ENCODE data around the gene TK2.

Gene TK2

DNA sequence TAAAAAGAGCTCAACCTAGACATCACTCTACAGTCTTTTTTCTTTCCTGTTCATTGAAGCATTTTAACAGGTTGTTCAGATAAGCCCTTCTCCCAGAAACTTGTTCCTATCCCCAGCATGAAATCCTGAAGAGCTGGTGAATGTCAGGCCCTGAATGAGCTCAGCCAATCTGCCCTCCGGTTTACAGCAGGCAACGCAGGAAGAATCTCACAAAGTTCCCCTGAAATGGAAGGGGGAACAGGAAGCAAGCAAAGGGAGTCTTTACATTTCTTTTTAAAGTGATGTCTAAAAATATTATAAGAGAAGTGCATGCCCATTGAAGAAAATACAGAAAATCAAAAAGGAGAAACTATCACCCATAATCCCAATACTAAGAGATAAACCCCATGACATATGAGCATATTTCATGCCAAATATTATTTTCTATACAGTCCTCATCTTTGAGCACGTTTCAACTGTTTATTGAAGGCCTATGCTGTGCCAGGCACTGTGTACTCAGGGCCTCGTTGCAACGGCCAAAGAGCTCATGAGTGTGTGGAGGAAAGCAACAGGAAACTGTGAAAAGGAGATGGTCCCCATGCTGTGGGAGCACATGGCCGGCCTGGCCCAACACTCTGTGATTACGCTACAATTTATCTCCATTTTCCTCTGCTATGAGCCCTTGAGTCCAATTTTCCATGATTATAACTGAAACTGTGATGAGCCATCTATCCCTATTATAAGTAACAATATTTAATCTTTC is 5.7 kb downstream of the TK2 start:
- H3K4me1 ChIP-seq (ENCODE audit: insufficient read depth, low read length) = 0 out of 2 replicates have a peak, but pooled peaks cover 3% of the 10 kb centered on the region
- H3K9ac ChIP-seq (ENCODE audit: low read depth, low read length) = no peak overlapping the region
- no peaks in the 10 kb centered on the region for H3K9me3 ChIP-seq (ENCODE audit: control insufficient read depth, insufficient read depth, low read length)
- H3K36me3 ChIP-seq (ENCODE audit: insufficient read depth, low read length) = no peaks in the 10 kb centered on the region

DNA sequence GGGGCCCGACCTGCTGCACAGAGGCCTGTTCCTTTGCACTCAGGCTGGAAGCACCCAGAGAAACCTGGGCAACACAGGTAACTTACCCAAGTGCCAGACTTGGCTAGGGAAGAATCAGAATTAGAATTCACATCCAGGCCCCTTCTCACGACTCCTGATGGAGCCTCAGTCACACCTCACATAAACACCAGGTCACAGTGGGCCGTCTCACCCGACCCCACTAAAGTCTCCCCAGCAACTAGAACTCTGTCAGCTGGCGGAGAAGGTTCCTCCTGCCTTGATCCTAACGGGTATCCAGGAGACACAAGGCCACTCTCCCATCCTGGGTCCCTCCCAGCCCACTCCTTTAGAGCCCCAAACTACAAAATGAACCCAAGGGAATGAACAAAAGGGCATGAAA is 6.4 kb downstream of the TK2 start:
- Histone ChIP-seq H3K4me1 (ENCODE audit: insufficient read depth, low read length) (0 out of 2 replicates have a peak, but pooled peaks cover 3% of the 10 kb centered on the region), H3K36me3 (ENCODE audit: insufficient read depth, low read length) (no peaks in the 10 kb centered on the region), H3K9ac (ENCODE audit: low read depth, low read length) (no peak overlapping the region), H3K9me3 (ENCODE audit: control insufficient read depth, insufficient read depth, low read length) (no peaks in the 10 kb centered on the region)

DNA sequence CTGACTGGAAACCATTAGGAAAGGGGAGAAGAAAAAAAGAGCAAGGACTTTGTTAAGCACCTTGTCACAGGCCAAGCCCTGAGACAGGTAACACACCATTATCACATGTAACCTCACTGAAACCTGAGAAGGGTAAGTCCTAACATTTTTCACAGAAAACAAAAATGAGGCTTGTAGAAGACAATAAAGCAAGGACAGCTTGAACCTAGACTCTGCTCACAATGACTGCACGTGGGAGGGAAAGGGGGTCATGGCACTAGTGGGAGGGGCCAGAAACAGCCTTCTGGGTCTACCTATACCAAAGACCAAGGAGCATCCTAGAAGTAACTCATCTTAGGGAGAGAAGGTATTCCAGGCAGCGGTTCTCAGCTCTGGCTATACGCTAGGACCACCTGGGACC is 7.5 kb downstream of the TK2 start:
- Histone ChIP-seq H3K36me3 (ENCODE audit: insufficient read depth, low read length) (no peaks in the 10 kb centered on the region), H3K9ac (ENCODE audit: low read depth, low read length) (no peak overlapping the region), H3K9me3 (ENCODE audit: control insufficient read depth, insufficient read depth, low read length) (no peaks in the 10 kb centered on the region), H3K4me1 (ENCODE audit: insufficient read depth, low read length) (0 out of 2 replicates have a peak, but pooled peaks cover 3% of the 10 kb centered on the region)

DNA sequence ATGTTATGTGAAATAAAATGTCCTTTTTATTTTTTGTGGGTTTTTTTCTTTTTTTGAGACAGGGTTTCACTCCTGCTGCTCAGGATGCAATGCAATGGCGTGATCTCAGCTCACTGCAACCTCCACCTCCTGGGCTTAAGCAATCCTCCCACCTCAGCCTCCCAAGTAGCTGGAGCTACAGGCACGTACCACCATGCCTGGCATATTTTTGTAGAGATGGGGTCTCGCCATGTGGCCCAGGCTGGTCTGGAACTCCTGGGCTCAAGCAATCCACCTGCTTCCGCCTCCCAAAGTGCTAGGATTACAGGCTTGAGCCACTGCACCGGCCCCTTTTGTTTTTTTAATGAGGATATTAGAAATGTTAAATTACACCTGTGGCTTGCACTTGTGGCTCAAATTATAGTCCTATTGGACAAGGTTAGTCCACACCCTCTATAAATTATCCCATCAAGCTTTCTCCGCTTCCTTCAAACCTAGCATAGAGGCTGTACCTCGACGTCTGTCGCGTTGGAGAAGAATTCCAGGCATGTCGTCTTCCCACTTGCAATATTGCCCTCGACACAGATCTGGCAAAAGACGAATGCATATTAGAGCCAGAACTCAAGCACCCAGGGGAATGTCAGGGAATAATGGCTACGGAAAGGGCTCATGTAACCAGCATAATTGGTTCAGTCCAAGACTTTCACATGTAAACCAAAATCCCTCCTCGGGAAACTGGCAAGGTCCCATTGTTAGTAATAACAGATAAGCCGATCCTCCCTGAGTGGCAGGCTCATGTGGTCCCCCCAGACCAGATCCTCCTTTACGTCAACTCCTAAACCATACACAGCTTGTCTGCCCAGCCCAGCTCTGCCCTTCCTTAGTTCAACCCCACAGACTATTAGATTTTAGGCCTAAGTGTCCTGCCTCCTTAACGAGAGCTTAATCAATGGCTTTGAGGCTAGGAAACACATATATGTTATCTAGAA is 8.2 kb downstream of the TK2 start:
- Histone ChIP-seq H3K9me3 (ENCODE audit: control insufficient read depth, insufficient read depth, low read length) (no peaks in the 10 kb centered on the region), H3K4me1 (ENCODE audit: insufficient read depth, low read length) (0 out of 2 replicates have a peak, but pooled peaks cover 3% of the 10 kb centered on the region), H3K9ac (ENCODE audit: low read depth, low read length) (no peak overlapping the region), H3K36me3 (ENCODE audit: insufficient read depth, low read length) (no peaks in the 10 kb centered on the region)

DNA sequence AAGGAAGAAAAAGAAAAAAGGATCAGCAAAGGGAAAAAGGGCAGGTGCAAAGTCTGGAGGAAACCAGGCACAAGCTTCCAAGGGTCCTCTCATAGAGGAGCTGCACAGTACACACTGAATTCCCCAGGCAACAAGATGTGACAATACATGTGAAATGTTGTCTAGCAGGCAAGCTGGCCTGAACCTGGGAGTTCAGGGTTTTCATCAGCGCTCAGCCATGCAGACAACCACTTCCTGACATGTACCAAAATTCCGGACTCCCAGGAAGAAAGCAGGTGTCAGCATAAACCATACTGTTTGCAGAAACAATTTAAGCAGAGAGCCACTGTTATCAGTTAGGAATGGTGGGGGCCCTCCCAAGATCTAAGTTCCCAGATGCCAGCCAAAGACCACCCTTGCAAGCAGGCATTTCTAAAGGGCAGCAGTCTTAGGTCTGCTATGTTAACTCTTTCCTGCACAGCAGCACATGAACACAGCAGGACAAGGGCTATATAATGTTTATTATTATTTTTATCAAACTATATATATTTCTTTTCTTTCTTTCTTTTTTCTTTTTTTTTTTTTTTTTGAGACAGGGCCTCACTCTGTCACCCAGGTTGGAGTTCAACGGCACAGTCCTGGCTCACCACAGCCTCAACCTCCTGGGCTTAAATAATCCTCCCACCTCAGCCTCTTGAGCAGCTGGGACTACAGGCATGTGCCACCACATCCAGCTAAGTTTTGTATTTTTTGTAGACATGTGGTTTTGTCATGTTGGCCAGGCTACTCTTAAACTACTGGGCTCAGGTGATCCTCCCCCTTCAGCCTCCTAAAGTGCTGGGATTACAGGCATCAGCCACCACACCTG is 10.1 kb downstream of the TK2 start:
- Histone ChIP-seq H3K9me3 (ENCODE audit: control insufficient read depth, insufficient read depth, low read length) (no peaks in the 10 kb centered on the region), H3K9ac (ENCODE audit: low read depth, low read length) (no peak overlapping the region), H3K4me1 (ENCODE audit: insufficient read depth, low read length) (0 out of 2 replicates have a peak, but pooled peaks cover 3% of the 10 kb centered on the region), H3K36me3 (ENCODE audit: insufficient read depth, low read length) (no peaks in the 10 kb centered on the region)

DNA sequence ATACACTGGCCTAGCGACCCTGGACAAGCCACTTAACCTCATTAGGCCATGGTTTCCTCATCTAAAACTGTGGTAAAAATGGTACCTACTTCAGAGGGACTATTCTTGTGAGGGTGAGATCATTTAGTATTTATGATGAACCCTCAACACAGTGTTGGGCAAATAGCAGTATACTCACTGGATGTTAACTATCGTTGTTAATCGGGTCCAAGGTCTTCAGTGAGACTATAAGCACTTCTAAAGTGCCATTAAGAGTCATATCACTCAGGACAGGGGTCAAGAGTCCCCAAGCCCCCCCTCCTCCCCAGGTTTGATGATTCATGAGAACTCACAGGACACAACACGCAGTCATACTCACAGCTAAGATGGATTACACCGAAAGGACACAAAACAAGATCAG is 11.0 kb downstream of the TK2 start:
- no peak overlapping the region for H3K9ac ChIP-seq (ENCODE audit: low read depth, low read length)
- H3K9me3 ChIP-seq (ENCODE audit: control insufficient read depth, insufficient read depth, low read length) = no peaks in the 10 kb centered on the region
- H3K4me1 ChIP-seq (ENCODE audit: insufficient read depth, low read length) = 0 out of 2 replicates have a peak, but pooled peaks cover 3% of the 10 kb centered on the region
- no peaks in the 10 kb centered on the region for H3K36me3 ChIP-seq (ENCODE audit: insufficient read depth, low read length)

DNA sequence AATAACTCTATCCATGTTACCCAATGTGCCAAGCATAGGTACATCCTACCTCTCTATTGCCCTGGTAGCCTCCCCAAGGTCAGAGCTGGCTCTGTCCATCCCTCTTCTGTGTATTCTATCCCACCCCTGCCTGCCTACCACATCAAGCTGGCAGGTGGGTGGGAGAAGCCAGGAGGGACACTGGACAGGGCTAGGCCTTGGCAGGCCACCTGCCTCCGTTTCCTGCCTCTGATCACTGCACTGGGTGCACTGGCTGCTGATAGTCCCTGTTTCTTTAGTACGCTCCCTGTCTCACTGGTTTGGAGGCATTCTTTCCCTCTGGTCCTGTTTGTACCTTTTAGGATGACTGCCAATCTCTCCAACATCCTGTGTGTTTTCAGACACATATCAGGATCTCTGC is 12.7 kb downstream of the TK2 start:
- no peaks in the 10 kb centered on the region for H3K36me3 ChIP-seq (ENCODE audit: insufficient read depth, low read length)
- H3K9ac ChIP-seq (ENCODE audit: low read depth, low read length) = no peak overlapping the region
- 0 out of 2 replicates have a peak, but pooled peaks cover 3% of the 10 kb centered on the region for H3K4me1 ChIP-seq (ENCODE audit: insufficient read depth, low read length)
- no peaks in the 10 kb centered on the region for H3K9me3 ChIP-seq (ENCODE audit: control insufficient read depth, insufficient read depth, low read length)

DNA sequence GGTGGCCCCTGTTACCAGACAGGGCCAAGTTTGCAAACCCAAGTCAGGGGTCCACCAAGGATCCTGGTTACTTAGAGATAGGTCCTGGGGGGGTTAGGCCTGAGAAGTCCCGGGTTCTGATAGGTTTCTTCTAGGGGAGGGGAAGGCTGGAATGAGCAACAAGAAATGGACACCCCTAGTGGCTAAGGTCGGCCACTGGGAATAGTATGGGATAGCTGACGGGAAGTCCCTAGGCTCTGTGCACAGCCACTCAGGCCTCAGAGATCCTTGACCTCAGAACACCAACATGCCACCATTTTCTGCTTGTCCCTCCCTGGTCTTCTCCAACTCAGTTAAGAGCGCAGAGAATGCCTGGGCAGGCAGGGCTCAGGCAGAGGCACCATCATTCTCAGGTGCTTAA is 13.4 kb downstream of the TK2 start:
- no peaks in the 10 kb centered on the region for H3K36me3 ChIP-seq (ENCODE audit: insufficient read depth, low read length)
- no peak overlapping the region for H3K9ac ChIP-seq (ENCODE audit: low read depth, low read length)
- H3K9me3 ChIP-seq (ENCODE audit: control insufficient read depth, insufficient read depth, low read length) = no peaks in the 10 kb centered on the region
- no peaks in the 10 kb centered on the region for H3K4me1 ChIP-seq (ENCODE audit: insufficient read depth, low read length)

DNA sequence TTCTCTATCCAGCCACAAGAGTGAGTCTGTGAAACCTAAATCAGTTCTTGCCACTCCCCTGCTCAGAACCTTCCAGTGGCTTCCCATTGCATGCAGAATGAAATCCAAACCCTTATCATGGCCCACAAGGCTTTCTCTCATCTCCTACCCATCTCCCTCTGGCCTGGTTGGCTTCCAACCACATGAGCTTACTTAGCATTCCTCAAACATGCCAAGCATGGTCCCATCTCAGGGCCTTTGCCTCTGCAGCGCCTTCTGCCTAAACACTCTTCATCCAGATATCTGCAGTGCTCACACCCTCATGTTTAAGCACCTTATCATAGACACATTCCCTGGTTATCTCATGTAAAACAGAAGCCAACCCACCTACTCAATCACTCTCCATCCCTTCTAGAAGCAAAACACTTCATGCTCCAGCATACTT is 15.5 kb downstream of the TK2 start:
- no peak overlapping the region for H3K9ac ChIP-seq (ENCODE audit: low read depth, low read length)
- H3K4me1 ChIP-seq (ENCODE audit: insufficient read depth, low read length) = no peaks in the 10 kb centered on the region
- no peaks in the 10 kb centered on the region for H3K36me3 ChIP-seq (ENCODE audit: insufficient read depth, low read length)
- H3K9me3 ChIP-seq (ENCODE audit: control insufficient read depth, insufficient read depth, low read length) = no peaks in the 10 kb centered on the region

DNA sequence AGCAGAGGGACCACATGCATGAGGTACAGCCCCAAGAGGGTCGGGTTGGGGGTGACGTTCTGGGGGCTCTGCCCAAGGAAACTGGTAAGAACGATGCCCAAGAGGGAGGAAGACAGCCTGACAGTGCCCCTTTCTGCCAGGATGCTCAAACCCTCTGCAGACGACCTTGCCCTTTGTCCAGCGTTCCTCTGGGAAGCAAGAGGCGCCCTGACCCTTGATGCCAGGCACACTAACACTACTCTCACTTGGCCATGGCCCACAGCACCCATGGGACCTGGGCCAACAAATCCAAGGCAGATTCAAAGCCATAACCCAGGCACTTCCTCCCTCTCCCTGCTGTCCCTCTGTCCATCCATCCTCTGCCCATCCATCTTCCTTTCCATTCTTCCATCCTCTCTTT is 20.4 kb downstream of the TK2 start:
- no peaks in the 10 kb centered on the region for H3K36me3 ChIP-seq (ENCODE audit: insufficient read depth, low read length)
- H3K4me1 ChIP-seq (ENCODE audit: insufficient read depth, low read length) = no peaks in the 10 kb centered on the region
- H3K9ac ChIP-seq (ENCODE audit: low read depth, low read length) = no peak overlapping the region
- no peaks in the 10 kb centered on the region for H3K9me3 ChIP-seq (ENCODE audit: control insufficient read depth, insufficient read depth, low read length)

DNA sequence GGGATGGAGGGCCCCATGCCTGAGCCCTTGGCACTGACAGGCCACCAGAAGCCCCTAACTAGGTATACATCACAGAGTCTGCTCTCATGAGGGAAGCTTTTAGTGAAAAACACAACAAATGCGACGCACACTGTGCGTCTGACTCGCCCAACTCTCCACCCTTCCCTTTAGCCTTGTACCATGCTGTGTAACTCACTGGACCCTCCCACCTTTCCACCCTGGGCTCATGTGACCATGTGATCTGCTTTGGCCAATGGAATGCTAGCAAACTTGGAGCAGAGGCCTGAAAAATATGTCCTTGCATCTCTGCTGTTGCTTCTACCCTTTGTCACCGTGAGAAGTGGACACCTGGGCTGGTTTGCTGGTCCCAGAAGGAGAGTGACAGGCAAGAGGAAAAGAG is 21.6 kb downstream of the TK2 start:
- Histone ChIP-seq H3K9ac (ENCODE audit: low read depth, low read length) (no peak overlapping the region), H3K4me1 (ENCODE audit: insufficient read depth, low read length) (no peaks in the 10 kb centered on the region), H3K36me3 (ENCODE audit: insufficient read depth, low read length) (no peaks in the 10 kb centered on the region), H3K9me3 (ENCODE audit: control insufficient read depth, insufficient read depth, low read length) (no peaks in the 10 kb centered on the region)

DNA sequence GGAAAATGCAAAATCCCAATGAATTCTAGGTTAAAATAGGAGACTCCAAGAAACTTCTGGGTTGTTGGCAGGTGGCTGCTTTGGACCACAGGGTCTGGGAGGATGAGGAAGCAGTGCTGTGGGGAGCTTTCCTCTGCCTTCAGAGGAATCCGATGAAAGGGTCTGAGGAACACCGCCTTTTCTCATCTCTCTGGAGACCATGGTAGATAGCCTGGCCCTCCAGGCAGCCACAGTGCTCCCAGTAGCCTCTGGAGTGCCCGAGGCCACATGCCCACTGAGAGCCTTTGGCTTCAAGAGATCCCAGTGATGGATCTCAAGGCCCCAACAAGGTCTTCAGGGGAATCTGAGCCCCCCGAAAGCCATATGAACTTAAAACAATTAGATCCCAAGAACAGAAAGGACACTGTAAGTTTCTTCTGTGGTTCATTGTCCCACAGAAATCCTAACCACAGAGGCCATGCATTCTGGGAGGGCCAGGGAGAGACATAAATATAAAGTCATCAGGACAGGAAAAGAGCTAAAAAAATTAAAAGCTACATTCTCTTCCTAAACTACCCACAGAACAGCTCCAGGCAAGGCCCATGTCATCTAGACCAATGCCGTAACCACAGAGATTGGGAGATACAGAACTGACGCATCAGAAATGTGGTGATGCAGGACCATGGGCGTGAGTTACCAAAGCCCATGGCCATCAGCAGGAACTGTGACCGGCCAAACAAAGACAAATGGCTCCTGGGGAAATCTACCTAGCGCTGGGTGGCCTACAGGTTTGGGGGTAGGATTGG is 24.3 kb downstream of the TK2 start:
- Histone ChIP-seq H3K36me3 (ENCODE audit: insufficient read depth, low read length) (no peaks in the 10 kb centered on the region), H3K9ac (ENCODE audit: low read depth, low read length) (no peak overlapping the region), H3K4me1 (ENCODE audit: insufficient read depth, low read length) (no peaks in the 10 kb centered on the region), H3K9me3 (ENCODE audit: control insufficient read depth, insufficient read depth, low read length) (no peaks in the 10 kb centered on the region)

DNA sequence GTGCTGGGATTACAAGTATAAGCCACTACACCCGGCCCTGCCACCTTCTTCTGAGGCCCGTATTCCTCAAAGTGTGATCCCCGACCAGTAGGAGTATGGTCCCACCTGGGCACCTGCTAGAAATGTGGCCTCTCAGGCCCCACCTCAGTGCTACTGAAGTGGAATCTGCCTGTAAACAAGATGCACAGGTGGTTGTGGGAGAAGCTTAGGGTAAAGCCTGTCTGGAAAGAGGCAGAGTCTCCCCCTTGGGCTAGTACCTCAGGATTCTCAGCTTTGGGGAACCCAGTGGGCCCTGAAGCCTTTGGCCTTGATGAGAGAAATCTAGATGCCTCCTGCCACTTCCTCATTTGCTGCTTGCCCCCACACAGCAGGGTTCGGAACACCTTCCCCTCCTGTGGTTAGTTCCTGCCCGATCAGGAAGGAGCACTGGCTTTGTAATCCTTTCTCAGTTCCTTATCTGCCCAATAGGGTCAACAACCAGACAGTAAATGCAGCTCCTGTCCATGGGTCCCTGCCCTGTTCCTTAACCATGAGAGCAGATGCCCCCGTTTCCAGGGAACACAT is 25.2 kb downstream of the TK2 start:
- Histone ChIP-seq H3K9me3 (ENCODE audit: control insufficient read depth, insufficient read depth, low read length) (no peaks in the 10 kb centered on the region), H3K4me1 (ENCODE audit: insufficient read depth, low read length) (peaks cover 2% of the 10 kb centered on the region; the same call in 1 of the 2 replicates), H3K9ac (ENCODE audit: low read depth, low read length) (no peak overlapping the region), H3K36me3 (ENCODE audit: insufficient read depth, low read length) (no peaks in the 10 kb centered on the region)

Measured in ES-I3 (cell line).